A673 (cell line): ENCODE data around the gene SMAD6.

Experiments
- EZH2 ChIP-seq: fragments of 200-600 bp; sonication (generic); IDR thresholded peaks from 2 replicates; pipeline ENCODE4 v1.6.1; 2017; ENCODE audit warnings: borderline replicate concordance, low read depth, mild to moderate bottlenecking, mixed read lengths, antibody characterized with exemption, low read length; ENCODE audit not compliant: poor library complexity, severe bottlenecking
- TF ChIP-seq, protein P1 (sequence below): fragments of 300-800, 200-600 bp; sonication (generic); conservative IDR thresholded peaks from 2 replicates; pipeline ENCODE4 v1.5.1; 2017; ENCODE audit warnings: low read depth, mild to moderate bottlenecking, antibody characterized with exemption, low read length, moderate library complexity, mixed read lengths

DNA sequence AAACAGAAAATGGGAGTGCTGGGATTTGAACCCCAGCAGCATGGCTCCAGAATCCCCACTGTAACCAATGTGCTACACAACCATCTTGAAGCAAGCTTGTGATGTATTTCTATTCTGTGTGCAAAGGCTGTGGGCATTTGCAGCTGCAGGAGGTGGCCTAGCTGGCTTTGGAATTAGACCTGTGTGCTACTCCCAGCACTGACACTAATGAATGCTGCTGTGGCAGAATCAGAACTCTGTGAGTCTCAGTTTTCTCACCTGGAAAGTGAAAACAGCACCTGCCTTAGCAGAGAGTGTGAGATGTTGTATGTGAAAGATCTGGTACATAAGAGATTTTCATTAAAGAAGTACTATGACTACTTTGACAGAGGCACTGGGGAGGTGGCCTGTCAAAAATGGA lies 21.5 kb upstream of the SMAD6 start:
- no peak for TF ChIP-seq EZH2
- TF ChIP-seq, protein P1, sequence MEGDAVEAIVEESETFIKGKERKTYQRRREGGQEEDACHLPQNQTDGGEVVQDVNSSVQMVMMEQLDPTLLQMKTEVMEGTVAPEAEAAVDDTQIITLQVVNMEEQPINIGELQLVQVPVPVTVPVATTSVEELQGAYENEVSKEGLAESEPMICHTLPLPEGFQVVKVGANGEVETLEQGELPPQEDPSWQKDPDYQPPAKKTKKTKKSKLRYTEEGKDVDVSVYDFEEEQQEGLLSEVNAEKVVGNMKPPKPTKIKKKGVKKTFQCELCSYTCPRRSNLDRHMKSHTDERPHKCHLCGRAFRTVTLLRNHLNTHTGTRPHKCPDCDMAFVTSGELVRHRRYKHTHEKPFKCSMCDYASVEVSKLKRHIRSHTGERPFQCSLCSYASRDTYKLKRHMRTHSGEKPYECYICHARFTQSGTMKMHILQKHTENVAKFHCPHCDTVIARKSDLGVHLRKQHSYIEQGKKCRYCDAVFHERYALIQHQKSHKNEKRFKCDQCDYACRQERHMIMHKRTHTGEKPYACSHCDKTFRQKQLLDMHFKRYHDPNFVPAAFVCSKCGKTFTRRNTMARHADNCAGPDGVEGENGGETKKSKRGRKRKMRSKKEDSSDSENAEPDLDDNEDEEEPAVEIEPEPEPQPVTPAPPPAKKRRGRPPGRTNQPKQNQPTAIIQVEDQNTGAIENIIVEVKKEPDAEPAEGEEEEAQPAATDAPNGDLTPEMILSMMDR, result no peak
